GM19043 (cell line): ENCODE measurements around the gene C1QTNF1.

ENCODE experiments used
- ATAC-seq: cut with Tn5 transposase; IDR thresholded peaks from one replicate; pipeline ENCODE4 v1.9.1; 2021; ENCODE audit warnings: low read depth; ENCODE audit not compliant: unreplicated experiment

The C1QTNF1 gene

GRCh38 chr17:79075861-79076406 lies 52.0 kb downstream of the C1QTNF1 start:
- no peak for ATAC-seq

- ATAC-seq, result no peak
Measured at GRCh38 chr17:79077587-79077986, 53.6 kb downstream of the C1QTNF1 start.

- ATAC-seq, result no peak
Measured at GRCh38 chr17:79078476-79079190, 54.7 kb downstream of the C1QTNF1 start.

GRCh38 chr17:79079421-79080200 lies 55.6 kb downstream of the C1QTNF1 start:
- ATAC-seq, result no peak

- no peak for ATAC-seq
Measured at GRCh38 chr17:79080349-79080748, 56.4 kb downstream of the C1QTNF1 start.

GRCh38 chr17:79080761-79081290 lies 56.9 kb downstream of the C1QTNF1 start:
- ATAC-seq, result no peak

GRCh38 chr17:79081571-79082276 lies 57.8 kb downstream of the C1QTNF1 start:
- ATAC-seq, result no peak

- no peak for ATAC-seq
Measured at GRCh38 chr17:79082311-79083190, 58.6 kb downstream of the C1QTNF1 start.

GRCh38 chr17:79083191-79083971 lies 59.4 kb downstream of the C1QTNF1 start:
- ATAC-seq, result no peak

- no peak for ATAC-seq
Measured at GRCh38 chr17:79084291-79085153, 60.6 kb downstream of the C1QTNF1 start.

- no peak for ATAC-seq
Measured at GRCh38 chr17:79085154-79085920, 61.4 kb downstream of the C1QTNF1 start.

GRCh38 chr17:79085921-79086551 lies 62.1 kb downstream of the C1QTNF1 start:
- no peak for ATAC-seq

- no peak for ATAC-seq
Measured at GRCh38 chr17:79086609-79087427, 62.8 kb downstream of the C1QTNF1 start.

GRCh38 chr17:79087428-79088143 lies 63.6 kb downstream of the C1QTNF1 start:
- no peak for ATAC-seq

- ATAC-seq, result no peak
Measured at GRCh38 chr17:79088247-79088996, 64.5 kb downstream of the C1QTNF1 start.
